AG20443 (cell line): ENCODE measurements around the gene AHCYL1.
"Not testable (repeated sequence)": the region's sequence is repeated elsewhere in the genome, so short reads cannot be mapped to it uniquely, and the experiment has no call there.

ENCODE experiments used
- DNase-seq: peaks from one replicate; pipeline ENCODE4 v3.0.0; 2012; ENCODE audit warnings: low spot score, mixed read lengths

AHCYL1 gene

DNA sequence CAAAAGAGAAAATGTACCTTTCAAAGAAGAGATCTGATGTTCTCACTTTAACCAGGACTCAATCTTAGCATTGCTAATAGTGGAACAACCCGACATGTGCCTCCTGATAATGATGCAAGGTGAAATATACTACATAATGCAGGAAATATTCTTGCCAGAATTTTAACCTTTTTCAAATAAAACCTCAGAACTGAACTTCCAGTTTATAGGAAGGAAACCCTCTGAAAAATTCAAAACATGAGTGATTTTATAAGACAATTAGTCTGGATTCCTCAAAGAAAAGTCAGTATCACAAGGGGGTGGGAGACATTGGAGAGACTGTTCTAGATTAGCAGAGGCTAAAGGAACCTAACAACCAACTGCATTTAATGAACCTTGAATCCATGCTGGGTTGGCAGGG is 18.1 kb downstream of the AHCYL1 start:
- DNase-seq = no peak

GRCh38 chr1:110003747-110004428 is 19.3 kb downstream of the AHCYL1 start:
- peak; percentile 92 for DNase-seq

DNA sequence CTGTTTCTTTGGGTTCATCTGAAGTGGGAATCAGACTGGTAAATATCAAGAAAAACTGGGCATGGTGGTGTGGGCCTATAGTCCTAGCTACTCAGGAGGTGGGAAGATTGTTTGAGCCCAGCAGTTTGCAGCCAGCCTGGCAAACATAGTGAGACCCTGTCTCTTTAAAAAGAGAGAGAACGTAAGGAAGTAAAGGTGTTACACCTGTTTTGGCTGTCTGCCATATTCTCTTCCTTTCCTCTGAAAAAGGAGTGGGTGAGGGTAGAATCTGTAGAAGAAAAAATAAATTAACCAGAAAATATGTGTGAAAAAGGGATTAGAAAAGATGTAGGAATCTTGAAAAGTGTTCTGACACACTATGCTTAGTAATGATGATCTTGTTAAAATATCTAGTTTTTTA is 20.0 kb downstream of the AHCYL1 start:
- DNase-seq = no peak

GRCh38 chr1:110005971-110006370 is 21.4 kb downstream of the AHCYL1 start:
- no peak for DNase-seq

DNA sequence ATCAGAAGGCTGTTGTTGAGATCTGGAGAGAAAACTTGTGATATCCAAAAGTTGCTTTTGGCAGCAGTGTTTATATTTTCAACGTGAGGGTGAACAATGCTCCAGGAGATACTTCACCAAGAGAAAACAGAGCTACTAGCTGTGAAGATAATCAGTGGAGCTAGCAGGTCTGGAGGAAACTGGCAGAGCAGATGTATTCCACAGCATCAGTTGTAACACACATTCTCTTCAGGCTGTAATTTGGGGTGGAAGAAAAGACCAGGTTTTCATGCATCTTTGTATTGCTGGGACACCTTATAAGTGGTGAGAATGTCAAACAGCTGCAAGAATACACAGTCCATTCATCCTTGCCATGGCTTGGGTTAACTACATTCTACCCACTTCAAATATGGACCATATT is 22.0 kb downstream of the AHCYL1 start:
- DNase-seq = no peak

DNA sequence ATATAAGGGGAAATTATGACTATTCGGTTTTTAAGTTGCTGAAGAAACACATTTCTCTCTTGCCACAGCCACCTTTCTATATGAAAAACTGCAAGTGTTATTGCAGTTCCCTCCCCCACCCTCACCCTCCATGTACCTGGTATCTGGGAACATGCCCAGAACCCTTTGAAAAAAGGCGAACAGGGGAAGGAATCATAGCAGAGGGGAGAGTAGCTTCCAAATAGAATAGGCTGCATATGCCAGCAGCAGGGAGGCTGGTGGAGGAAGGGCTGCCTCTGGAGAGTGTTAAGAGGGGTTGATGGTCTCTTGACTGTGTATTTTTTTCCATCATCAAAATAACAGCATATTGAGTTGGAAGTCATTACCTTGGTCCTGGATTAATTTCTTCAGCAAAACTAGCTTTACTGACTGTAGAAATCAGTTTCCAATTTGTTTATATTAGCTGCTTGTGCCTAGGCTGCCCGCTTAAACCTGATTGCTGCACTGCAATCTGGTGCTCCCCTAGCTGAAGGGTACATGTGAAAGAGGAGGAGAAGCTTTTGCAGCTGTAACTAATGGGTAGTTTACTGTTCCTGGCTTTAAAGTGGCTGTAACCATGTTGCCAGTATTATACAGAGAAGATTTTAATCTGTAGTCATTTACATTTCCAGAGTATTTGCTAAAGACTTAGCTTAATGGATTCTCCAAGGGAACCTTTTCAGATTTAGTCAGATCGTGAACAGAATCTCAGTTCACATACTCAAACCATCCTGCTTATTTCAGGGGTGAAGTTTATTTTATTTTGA is 22.7 kb downstream of the AHCYL1 start:
- no peak for DNase-seq

DNA sequence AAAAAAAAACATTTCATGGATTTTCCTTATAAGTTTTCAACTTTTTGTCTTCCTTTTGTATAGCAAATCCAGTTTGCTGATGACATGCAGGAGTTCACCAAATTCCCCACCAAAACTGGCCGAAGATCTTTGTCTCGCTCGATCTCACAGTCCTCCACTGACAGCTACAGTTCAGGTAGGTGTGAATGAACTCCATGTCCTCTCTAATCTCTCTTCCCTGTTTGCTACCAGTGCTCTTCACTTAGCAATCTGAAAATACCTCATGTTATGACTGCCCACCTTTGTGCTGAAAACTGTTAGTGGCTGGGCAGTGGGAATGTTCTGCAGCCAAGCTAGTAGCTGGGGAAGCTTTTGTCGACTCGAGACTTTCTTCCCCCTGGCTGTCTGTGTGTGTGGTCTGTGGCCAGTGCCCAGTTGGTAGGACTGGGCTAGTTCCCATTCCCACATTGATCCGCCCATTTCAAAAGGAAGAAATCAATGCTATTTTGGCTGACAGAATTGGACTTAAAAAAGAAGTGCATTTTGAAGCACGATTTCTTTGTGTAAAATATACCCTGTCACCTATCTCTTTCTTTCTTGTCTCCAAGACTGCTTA is 24.5 kb downstream of the AHCYL1 start:
- no peak for DNase-seq

DNA sequence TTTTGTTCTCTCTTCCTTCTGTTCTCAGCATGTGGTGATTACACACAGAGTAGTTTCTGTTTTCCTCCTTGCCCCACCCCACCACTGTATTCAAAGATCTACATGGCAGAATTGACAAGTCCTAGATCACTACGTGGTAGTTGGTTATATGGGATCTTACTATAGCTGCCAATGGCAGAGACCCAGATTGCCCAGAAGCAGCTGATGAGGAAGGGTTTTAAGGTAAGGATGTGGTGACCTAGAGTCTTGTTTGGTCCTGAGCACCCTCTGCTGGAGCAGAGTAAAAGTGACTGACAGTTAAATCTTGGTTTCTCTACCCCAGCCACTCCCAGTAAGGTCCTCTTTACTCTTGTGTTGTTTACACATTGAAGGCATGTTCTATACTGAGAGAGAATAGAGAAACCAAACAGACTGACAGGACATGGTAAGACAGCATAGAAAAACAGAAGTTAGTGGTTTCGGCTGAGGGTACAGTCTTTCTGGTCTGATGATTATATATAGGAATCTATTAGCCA is 27.0 kb downstream of the AHCYL1 start:
- DNase-seq = peak; percentile 60

DNA sequence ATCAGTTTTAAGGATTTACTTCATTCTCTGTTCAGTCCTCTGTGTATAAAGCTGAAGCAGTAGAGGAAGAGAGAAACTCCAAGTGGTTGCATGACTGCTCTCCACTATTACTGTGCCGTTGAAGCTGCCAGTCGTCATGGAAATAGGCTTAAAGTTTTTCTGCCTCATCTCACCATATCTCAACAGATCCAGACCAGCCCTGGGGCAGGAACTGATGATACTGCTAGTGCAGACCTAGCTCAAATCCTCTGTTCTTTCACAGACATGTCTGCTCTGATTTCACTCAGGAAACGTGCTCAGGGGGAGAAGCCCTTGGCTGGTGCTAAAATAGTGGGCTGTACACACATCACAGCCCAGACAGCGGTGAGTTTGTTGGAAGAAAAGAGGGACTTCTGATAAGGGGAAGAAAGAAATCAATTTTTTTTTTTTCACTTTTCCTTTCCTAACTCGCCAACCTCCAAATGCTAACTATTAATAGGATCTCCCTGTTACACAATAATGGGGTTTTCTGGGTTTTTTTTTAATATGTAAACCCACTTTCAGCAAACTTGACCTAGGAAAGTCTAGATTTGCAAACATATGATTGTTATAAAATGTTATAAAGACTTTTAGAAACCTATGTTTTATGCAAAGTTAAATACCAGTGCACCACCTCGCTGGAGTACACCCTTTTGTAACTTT is 27.7 kb downstream of the AHCYL1 start:
- no peak for DNase-seq

DNA sequence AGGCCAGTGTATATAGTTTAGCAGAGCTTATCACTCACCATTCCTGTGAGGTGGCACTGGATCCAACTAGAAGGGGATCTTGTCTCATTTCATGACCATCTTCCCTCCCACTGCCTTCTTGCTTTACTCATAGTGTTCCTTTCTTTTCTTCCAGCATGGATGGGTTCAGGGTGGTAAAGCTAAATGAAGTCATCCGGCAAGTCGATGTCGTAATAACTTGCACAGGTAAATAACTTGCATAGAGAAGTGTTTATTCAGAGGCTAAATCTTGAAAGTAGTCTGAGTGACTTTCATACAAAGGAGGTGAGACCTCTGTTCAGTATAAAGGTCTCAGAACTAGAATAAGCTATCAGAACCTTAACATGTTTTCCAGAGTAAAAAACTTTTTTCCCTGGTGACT is 33.2 kb downstream of the AHCYL1 start:
- DNase-seq = no peak

DNA sequence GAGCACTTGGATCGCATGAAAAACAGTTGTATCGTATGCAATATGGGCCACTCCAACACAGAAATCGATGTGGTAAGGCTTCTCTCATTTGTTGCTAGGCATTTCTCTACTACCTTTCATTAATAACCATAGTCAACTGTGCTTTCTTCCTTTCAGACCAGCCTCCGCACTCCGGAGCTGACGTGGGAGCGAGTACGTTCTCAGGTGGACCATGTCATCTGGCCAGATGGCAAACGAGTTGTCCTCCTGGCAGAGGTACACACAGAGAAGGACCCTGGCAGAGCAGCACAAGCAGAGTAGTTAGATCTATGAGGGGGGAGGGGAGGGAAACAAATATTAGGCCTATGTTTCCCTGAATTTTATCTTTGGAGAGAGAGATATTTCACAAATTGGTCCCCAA is 33.8 kb downstream of the AHCYL1 start:
- no peak for DNase-seq

- DNase-seq = no peak
These were observed 35.2 kb downstream of the AHCYL1 start for GRCh38 chr1:110019770-110020169.

- no peak for DNase-seq
These were observed 36.7 kb downstream of the AHCYL1 start for GRCh38 chr1:110021285-110021684.

GRCh38 chr1:110024613-110025012 is 40.0 kb downstream of the AHCYL1 start:
- no peak for DNase-seq

GRCh38 chr1:110030687-110031086 is 46.1 kb downstream of the AHCYL1 start:
- not testable (repeated sequence) for DNase-seq

GRCh38 chr1:110032327-110032726 is 47.8 kb downstream of the AHCYL1 start:
- DNase-seq = no peak

GRCh38 chr1:110033421-110033820 is 48.9 kb downstream of the AHCYL1 start:
- DNase-seq = no peak

DNA sequence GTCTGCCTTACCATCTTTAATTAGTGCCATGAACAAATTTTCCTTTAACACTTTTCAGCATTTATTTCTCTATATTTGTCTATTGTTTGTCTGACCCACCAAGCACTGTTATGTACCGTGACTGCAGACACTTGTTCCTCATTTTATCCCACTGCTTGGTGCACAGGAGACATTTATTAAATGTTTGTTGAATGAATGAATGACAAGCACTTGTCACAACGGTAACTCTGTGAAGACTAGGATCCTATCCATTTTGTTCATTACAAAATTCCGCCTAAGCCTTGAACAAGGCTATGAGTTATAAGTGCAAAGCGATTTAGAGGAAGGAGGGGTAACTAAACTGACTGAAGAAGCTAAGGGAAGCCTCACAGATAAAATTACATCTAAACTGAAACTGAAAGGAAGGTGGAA is 49.5 kb downstream of the AHCYL1 start:
- DNase-seq = no peak

GRCh38 chr1:110034451-110035235 is 50.1 kb downstream of the AHCYL1 start, which contains the start of gene STRIP1:
Gene STRIP1, plus strand, starts transcription at chr1:110034624. Its CDS starts 14 bp downstream, at chr1:110034638.
- DNase-seq = peak; percentile 95

DNA sequence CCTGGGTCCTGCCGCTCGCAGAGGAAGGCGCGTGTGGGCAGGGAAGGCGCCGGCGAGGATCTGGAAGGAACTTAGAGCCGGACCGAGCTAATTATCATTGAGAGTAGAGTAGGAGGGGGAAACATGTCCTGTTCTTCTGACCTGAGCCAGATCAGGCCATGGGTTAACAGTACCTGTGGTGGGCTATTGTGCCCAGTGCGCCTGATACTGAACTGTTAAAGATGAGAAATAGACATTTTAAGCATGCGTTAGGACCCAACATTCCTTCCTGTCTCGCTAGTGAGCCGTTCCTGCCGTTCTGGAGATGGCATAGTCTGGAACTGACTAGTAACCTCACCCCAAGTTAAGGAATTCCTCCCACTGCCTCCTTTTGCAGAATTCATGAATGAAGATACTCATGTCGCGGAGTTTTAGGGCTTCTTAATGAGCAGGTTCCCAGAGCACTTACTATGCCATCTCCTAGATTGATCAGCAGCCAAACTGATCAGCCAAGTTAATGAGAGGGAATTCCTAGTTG is 50.7 kb downstream of the AHCYL1 start:
- DNase-seq = peak; percentile 43

DNA sequence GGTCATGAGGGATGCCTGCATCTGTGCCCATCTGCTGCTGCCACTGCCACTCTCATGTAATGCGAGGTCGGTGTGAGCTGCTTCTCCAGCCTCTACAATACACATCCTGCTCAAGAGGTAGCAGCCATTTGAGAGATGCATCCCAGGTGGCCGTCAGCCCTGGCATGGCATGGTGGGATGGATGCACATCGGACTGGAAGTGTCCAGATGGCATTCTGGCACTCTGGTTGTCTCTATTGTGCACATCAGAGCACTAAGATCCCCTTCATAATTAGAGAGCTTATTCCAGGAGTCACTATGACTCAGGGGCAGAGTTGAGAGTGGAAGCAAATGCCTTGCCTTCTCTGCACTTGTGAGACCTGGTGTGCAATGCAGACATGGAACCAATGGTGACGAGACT is 53.7 kb downstream of the AHCYL1 start:
- no peak for DNase-seq
